KMS-11 (cell line): ENCODE results near the gene CTSA.

Experiments used
- H2AFZ ChIP-seq: fragments of 200-600 bp; sonication (generic); 2 replicates; pipeline ENCODE4 v1.6.1; 2016; ENCODE audit warnings: antibody characterized with exemption, mixed run types, low read depth
- H3K27ac ChIP-seq: fragments of 200-600 bp; sonication (generic); 2 replicates; pipeline ENCODE4 v1.6.1; 2016; ENCODE audit warnings: mild to moderate bottlenecking, mixed run types
- H3K27me3 ChIP-seq: fragments of 200-600 bp; sonication (generic); 2 replicates; pipeline ENCODE4 v1.6.1; 2017; ENCODE audit warnings: mild to moderate bottlenecking, low read depth, mixed run types, moderate library complexity; ENCODE audit not compliant: insufficient read depth
- H3K36me3 ChIP-seq: fragments of 200-600 bp; sonication (generic); 2 replicates; pipeline ENCODE4 v1.6.1; 2017; ENCODE audit warnings: mild to moderate bottlenecking, mixed run types; ENCODE audit not compliant: insufficient read depth
- H3K4me1 ChIP-seq: fragments of 200-600 bp; sonication (generic); 2 replicates; pipeline ENCODE4 v1.6.1; 2016; ENCODE audit warnings: mild to moderate bottlenecking, low read depth, mixed run types; ENCODE audit not compliant: poor library complexity, severe bottlenecking
- H3K4me2 ChIP-seq: fragments of 200-600 bp; sonication (generic); 2 replicates; pipeline ENCODE4 v1.7.0; 2016; ENCODE audit warnings: mild to moderate bottlenecking, mixed run types
- H3K4me3 ChIP-seq: fragments of 200-600 bp; sonication (generic); IDR thresholded peaks from 2 replicates; pipeline ENCODE4 v1.6.1; 2017; ENCODE audit warnings: low read depth, low read length, mixed read lengths; ENCODE audit not compliant: insufficient read depth
- H3K79me2 ChIP-seq: fragments of 200-600 bp; sonication (generic); 2 replicates; pipeline ENCODE4 v1.6.1; 2016; ENCODE audit warnings: low read depth, mixed run types; ENCODE audit not compliant: insufficient read depth
- H3K9ac ChIP-seq: fragments of 200-600 bp; sonication (generic); 2 replicates; pipeline ENCODE4 v1.6.1; 2016; ENCODE audit warnings: mild to moderate bottlenecking, mixed run types
- H4K20me1 ChIP-seq: fragments of 200-600 bp; sonication (generic); 2 replicates; pipeline ENCODE4 v1.6.1; 2016; ENCODE audit warnings: mild to moderate bottlenecking, mixed run types; ENCODE audit not compliant: insufficient read depth
- TF ChIP-seq, protein P1 (sequence below): fragments of 200-600 bp; sonication (generic); conservative IDR thresholded peaks from 2 replicates; pipeline ENCODE4 v1.6.1; 2017; ENCODE audit warnings: low read depth, mild to moderate bottlenecking, antibody characterized with exemption, low read length, moderate library complexity, mixed read lengths

Gene CTSA

DNA sequence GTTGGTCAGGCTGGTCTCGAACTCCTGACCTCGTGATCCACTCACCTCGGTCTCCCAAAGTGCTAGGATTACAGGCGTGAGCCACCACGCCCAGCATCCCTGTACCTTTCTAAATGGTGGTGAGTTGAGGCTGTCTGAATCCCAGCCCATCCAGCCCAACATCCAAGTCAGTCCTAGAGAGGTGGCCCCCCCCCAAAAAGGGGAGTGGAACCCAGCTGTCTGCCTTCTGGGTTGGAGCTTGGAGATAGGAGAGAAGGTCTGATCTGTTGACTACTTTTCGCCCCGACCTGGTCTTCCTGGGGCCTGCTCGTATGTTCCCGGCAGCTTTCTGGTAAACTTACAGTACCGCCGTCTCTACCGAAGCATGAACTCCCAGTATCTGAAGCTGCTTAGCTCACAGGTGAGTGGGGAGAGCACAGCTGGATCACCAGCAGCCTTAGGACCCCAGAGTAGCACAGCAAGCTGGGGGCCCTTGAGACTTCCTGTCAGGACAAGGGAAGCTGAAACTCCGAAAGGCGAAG, 5.6 kb downstream of the CTSA start:
- Histone ChIP-seq H3K4me1 (peaks cover 10% of the 10 kb centered on the region), H3K27me3 (no peaks in the 10 kb centered on the region), H3K4me2 (no peak overlapping the region), H3K27ac (no peak overlapping the region), H2AFZ (no peak overlapping the region), H3K4me3 (no peak overlapping the region), H4K20me1 (no peaks in the 10 kb centered on the region), H3K9ac (no peak overlapping the region), H3K79me2 (no peaks in the 10 kb centered on the region), H3K36me3 (no peaks in the 10 kb centered on the region)
- TF ChIP-seq, protein P1, sequence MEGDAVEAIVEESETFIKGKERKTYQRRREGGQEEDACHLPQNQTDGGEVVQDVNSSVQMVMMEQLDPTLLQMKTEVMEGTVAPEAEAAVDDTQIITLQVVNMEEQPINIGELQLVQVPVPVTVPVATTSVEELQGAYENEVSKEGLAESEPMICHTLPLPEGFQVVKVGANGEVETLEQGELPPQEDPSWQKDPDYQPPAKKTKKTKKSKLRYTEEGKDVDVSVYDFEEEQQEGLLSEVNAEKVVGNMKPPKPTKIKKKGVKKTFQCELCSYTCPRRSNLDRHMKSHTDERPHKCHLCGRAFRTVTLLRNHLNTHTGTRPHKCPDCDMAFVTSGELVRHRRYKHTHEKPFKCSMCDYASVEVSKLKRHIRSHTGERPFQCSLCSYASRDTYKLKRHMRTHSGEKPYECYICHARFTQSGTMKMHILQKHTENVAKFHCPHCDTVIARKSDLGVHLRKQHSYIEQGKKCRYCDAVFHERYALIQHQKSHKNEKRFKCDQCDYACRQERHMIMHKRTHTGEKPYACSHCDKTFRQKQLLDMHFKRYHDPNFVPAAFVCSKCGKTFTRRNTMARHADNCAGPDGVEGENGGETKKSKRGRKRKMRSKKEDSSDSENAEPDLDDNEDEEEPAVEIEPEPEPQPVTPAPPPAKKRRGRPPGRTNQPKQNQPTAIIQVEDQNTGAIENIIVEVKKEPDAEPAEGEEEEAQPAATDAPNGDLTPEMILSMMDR, result no peak

DNA sequence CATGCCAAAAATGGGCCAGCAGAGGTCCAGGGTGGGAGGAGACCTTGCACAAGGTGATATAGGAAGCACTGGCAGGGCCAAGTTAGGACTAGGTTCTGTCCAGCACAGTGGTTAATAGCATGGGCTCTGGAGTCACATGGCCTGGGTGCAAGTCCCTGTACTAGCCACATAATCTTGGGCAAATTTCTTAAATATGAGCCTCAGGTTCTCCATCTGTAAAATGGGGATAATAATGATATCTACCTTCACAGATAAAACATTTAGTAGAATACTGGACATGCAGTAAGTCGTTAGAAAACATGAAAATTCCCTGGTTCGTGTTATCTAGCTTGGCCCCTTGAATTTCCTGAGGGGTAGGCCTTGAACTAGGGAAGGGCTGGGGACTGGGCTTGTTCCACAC, 6.2 kb downstream of the CTSA start:
- Histone ChIP-seq H2AFZ (no peak overlapping the region), H4K20me1 (no peaks in the 10 kb centered on the region), H3K4me1 (peaks cover 4% of the 10 kb centered on the region), H3K27ac (no peak overlapping the region), H3K36me3 (no peaks in the 10 kb centered on the region), H3K9ac (no peak overlapping the region), H3K4me3 (no peak overlapping the region), H3K4me2 (no peak overlapping the region), H3K79me2 (no peaks in the 10 kb centered on the region), H3K27me3 (no peaks in the 10 kb centered on the region)
- TF ChIP-seq, protein P1, result no peak

DNA sequence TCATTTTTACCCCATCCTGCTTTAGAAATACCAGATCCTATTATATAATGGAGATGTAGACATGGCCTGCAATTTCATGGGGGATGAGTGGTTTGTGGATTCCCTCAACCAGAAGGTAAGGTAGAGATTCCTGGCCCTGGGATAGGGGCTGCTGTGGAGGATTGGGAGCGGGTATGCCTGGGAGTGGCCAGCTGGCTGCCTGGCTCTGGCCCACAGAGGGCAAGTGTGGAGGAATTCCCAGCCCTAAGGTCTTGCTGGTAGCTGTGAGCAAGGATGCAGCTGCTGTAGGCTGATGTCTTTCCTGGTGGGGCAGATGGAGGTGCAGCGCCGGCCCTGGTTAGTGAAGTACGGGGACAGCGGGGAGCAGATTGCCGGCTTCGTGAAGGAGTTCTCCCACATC, 6.6 kb downstream of the CTSA start:
- no peak overlapping the region for H3K27ac ChIP-seq
- H3K9ac ChIP-seq, result no peak overlapping the region
- no peak overlapping the region for H2AFZ ChIP-seq
- peaks cover 4% of the 10 kb centered on the region for H3K4me1 ChIP-seq
- H3K27me3 ChIP-seq, result no peaks in the 10 kb centered on the region
- H4K20me1 ChIP-seq, result no peaks in the 10 kb centered on the region
- no peak overlapping the region for H3K4me2 ChIP-seq
- H3K36me3 ChIP-seq, result no peaks in the 10 kb centered on the region
- no peaks in the 10 kb centered on the region for H3K79me2 ChIP-seq
- TF ChIP-seq, protein P1, result no peak
- no peak overlapping the region for H3K4me3 ChIP-seq

DNA sequence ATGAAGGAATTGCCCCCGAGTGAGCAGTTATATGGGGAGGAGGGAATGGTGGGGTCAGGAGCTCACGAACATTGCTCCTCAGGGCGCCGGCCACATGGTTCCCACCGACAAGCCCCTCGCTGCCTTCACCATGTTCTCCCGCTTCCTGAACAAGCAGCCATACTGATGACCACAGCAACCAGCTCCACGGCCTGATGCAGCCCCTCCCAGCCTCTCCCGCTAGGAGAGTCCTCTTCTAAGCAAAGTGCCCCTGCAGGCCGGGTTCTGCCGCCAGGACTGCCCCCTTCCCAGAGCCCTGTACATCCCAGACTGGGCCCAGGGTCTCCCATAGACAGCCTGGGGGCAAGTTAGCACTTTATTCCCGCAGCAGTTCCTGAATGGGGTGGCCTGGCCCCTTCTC, 7.2 kb downstream of the CTSA start:
- Histone ChIP-seq H3K4me2 (no peak overlapping the region), H4K20me1 (no peaks in the 10 kb centered on the region), H3K9ac (no peak overlapping the region), H3K4me3 (no peak overlapping the region), H2AFZ (no peak overlapping the region), H3K27me3 (no peaks in the 10 kb centered on the region), H3K4me1 (no peaks in the 10 kb centered on the region), H3K27ac (no peak overlapping the region), H3K79me2 (no peaks in the 10 kb centered on the region), H3K36me3 (no peaks in the 10 kb centered on the region)
- TF ChIP-seq, protein P1, result no peak
